ENCODE data around the gene BOD1L1. TPM values are rescaled to one million over a fixed set of nuclear protein-coding genes. Genes with fewer than 3 reads are reported as not detected.

BOD1L1 gene
- total and polyA plus RNA-seq, 2 donors (not counting 1 experiment from before 2014, with no cell fraction given) = 20.2 to 109 TPM

DNA sequence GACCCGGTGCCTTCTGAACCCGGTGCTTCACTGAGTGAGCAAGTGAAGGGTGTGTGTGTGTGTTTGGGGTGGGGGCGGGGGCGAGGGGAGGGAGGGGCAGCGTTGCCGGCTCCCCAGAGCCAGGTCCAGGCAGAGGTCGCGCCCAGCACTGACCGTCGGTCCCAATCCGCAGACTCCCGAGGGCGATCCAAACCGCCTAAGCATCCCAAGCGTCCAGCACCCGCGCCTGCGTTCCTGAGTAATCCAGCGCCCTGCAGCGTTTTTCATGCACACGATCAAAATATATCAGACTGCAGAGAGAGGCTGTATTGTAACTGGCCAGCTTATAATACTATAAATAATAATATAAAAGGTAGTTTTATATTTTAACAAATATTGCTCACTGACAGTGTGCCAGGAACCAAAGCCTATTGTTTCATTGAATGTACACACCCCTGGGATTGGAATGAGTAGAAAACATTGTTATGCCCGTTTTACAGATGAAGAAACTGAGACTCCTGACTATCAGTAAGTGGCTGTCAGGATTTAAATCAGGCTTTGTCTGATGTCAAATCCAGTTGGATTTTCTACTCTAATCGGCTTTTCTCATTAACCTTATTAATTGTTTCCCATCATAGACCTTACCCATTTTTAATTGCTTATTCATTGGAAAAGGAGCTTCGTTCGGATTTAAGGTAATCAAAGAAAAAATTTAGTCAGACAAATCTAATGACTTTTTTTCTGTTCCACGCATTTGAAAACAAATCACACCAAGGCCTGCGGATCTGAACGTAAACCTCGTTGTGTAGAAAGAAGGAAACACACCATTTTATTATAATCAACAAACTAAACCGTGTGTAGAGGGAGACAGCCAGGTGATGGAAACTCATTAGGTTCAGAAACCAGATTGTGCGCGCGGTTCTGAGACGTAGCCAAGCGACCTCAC, 79.2 kb downstream of the BOD1L1 start:
- Histone ChIP-seq H3K4me3 (ENCODE audit: control extremely low read depth in 1 of 5, extremely low read depth in 1 of 5, insufficient read depth in 1 of 5, low read depth in 2 of 5, low read length in 4 of 5) (peak overlapping the region in 4 of 5 experiments; percentile 46 to 60 (median 55)), H3K27me3 (replicated peaks in 1 of 4; ENCODE audit: control extremely low read depth in 1 of 4, control insufficient read depth in 3 of 4, insufficient read depth in 4 of 4, low read length in 3 of 4) (peaks cover 2 to 67% (median 53%) of the 10 kb centered on the region in 4 experiments), H3K27ac (ENCODE audit: low read length in 2 of 2) (no peak overlapping the region), H3K4me2 (replicated peaks; ENCODE audit: low read depth, low read length, poor library complexity, severe bottlenecking) (peak overlapping the region; percentile 95), H3K4me1 (ENCODE audit: control insufficient read depth in 2 of 2, insufficient read depth in 2 of 2, low read length in 2 of 2) (peaks cover 47 to 52% of the 10 kb centered on the region in 2 donors), H3K9me3 (ENCODE audit: control extremely low read depth in 1 of 3, control insufficient read depth in 2 of 3, insufficient read depth in 1 of 3, low read length in 2 of 3) (peaks cover 1 to 38% (median 16%) of the 10 kb centered on the region in 3 donors), H2AFZ (ENCODE audit: insufficient read depth, low read depth, low read length, poor library complexity, severe bottlenecking) (peak overlapping the region; percentile 72), H3K79me2 (ENCODE audit: control insufficient read depth, insufficient read depth, low read length) (no peaks in the 10 kb centered on the region), H3K36me3 (replicated peaks in 1 of 2; ENCODE audit: control extremely low read depth in 1 of 2, control insufficient read depth in 1 of 2, extremely low read depth in 1 of 2, insufficient read depth in 2 of 2, low read length in 1 of 2) (no peaks in the 10 kb centered on the region), H3K9ac (ENCODE audit: low read length) (peak overlapping the region; percentile 66), H4K20me1 (ENCODE audit: control insufficient read depth, insufficient read depth, low read length, poor library complexity, severe bottlenecking) (no peaks in the 10 kb centered on the region)
- Mint-ChIP-seq H3K27me3 (peaks cover 66% of the 10 kb centered on the region), H3K9me3 (ENCODE audit: insufficient read depth) (no peaks in the 10 kb centered on the region), H3K4me1 (peaks cover 35% of the 10 kb centered on the region), H3K27ac (no peak overlapping the region), H3K4me3 (peak overlapping the region; percentile 77)
- intact Hi-C loops (cut with micrococcal nuclease) = loop anchor here (5.0 kb wide), 1 partner anchor 1454 kb away; the partner anchor contains the start of gene CPEB2
- TF ChIP-seq CTCF (IDR thresholded peaks at IDR 0.05) (no peak), EZH2 (IDR thresholded peaks at IDR 0.05; ENCODE audit: borderline replicate concordance, insufficient read depth, low read depth, low read length, poor library complexity, severe bottlenecking) (peak; percentile 59)
- ChIA-PET CTCF (interaction anchor here (0.7 to 2.2 kb wide), 6 partner anchors 10 to 1782 kb away, joined by 3 to 12 read pairs (median 3); no protein-coding TSS in a partner anchor), POLR2A (no interaction called here)
- DNase-seq (peak; percentile 27), ATAC-seq (ENCODE audit: low read depth) (no peak)
- WGBS (ENCODE audit: insufficient coverage) = 4% methylated on average over 24 of the region's 35 CpGs

Data from B cell (primary cell).